Lower leg skin (tissue), 3 donors: ENCODE measurements around the gene NGEF.

Source experiments
- CTCF ChIP-seq, 3 donors: fragments of 450-650 bp; IDR thresholded peaks; one replicate each; pipeline ENCODE4 v1.5.1; 2016; ENCODE audit warnings: antibody characterized with exemption in 3 of 3, mild to moderate bottlenecking in 3 of 3, moderate library complexity in 2 of 3
- POLR2A ChIP-seq, 2 donors: fragments of 450-650 bp; IDR thresholded peaks; one replicate each; pipeline ENCODE4 v1.6.1; 2016 to 2017; ENCODE audit warnings: antibody characterized with exemption in 2 of 2, mild to moderate bottlenecking in 1 of 2, moderate library complexity in 1 of 2

- TF ChIP-seq CTCF (IDR thresholded peaks at IDR 0.05) (no peak), POLR2A (IDR thresholded peaks at IDR 0.05) (no peak)
Observed at GRCh38 chr2:232940724-232941123, 72.3 kb downstream of the NGEF start.
